ENCODE measurements around the gene DOCK11.

DNA sequence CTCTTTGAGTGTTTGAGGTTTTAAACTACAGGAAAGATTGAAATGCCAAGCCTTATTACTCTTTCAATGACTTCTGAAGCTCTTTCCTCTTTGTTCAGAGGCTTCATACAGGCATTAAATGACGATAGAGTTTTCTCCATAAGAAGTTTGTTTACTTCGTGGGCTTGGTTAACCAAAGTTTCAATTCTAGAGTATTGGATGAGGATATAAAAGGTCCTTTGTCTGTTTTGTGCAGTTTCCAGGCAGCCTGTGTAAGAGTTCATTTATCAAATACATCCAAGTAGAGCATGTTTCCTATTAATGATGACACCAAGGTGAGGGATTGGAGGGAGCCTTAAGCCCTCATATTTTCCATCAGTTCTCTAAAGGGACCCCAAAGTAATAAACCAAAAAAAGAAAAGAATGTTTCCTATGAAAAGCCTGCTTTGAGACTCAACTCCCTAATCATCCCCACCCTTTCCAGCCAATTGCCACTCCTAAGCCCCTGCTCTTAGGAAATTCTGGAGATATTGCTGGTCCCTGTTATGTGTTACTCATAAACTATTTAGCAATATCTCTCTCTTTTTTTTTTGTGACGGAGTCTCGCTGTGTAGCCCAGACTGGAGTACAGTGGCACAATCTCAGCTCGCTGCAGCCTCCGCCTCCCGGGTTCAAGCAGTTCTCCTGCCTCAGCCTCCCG, 125.6 kb downstream of the DOCK11 start:
- TF ChIP-seq ELK1 (CRISPR knock-in tag; IDR thresholded peaks at IDR 0.05) (no peak), TAF1 (IDR thresholded peaks at IDR 0.05; ENCODE audit: control insufficient read depth, extremely low read depth, insufficient read depth, low read length, severe bottlenecking) (no peak), CHD4 (IDR thresholded peaks at IDR 0.05; ENCODE audit: insufficient read depth, insufficient replicate concordance, low read depth, low read length, poor library complexity, severe bottlenecking) (no peak), SRSF9 (IDR thresholded peaks at IDR 0.05; ENCODE audit: borderline replicate concordance, low read depth, low read length) (no peak), ZZZ3 (IDR thresholded peaks at IDR 0.05) (no peak), SIN3A (IDR thresholded peaks at IDR 0.05; ENCODE audit: borderline replicate concordance in 2 of 2, control insufficient read depth in 1 of 2, low read depth in 2 of 2, low read length in 2 of 2) (no peak), EGR1 (conservative IDR thresholded peaks at IDR 0.05) (no peak), KDM1A (IDR thresholded peaks at IDR 0.05) (no peak), POLR3A (IDR thresholded peaks at IDR 0.05; ENCODE audit: borderline replicate concordance, extremely low read depth, insufficient read depth, insufficient read length) (no peak), E2F4 (CRISPR knock-in tag; IDR thresholded peaks at IDR 0.05; ENCODE audit: low read depth) (no peak), YY1 (IDR thresholded peaks at IDR 0.05; ENCODE audit: borderline replicate concordance in 1 of 3, control insufficient read depth in 1 of 3, extremely low read depth in 1 of 3, insufficient read depth in 3 of 3, insufficient read length in 1 of 3, insufficient replicate concordance in 2 of 3, low read depth in 1 of 3, low read length in 2 of 3) (no peak), TCF7L2 (IDR thresholded peaks at IDR 0.05; ENCODE audit: low read depth, low read length) (no peak)
